PC-3 (cell line): ENCODE results near the gene ADK.

ENCODE experiments used
- EZH2 ChIP-seq: fragments of 300-600 bp; sonication (generic); IDR thresholded peaks from one replicate; pipeline ENCODE4 v1.6.1; 2017; ENCODE audit warnings: antibody characterized with exemption, mild to moderate bottlenecking, low read length; ENCODE audit not compliant: unreplicated experiment
- TF ChIP-seq, protein P1 (sequence below): fragments of 300-600 bp; sonication (generic); conservative IDR thresholded peaks from 2 replicates; pipeline ENCODE4 v1.5.1; 2017; ENCODE audit warnings: antibody characterized with exemption, low read depth, mild to moderate bottlenecking, low read length

DNA sequence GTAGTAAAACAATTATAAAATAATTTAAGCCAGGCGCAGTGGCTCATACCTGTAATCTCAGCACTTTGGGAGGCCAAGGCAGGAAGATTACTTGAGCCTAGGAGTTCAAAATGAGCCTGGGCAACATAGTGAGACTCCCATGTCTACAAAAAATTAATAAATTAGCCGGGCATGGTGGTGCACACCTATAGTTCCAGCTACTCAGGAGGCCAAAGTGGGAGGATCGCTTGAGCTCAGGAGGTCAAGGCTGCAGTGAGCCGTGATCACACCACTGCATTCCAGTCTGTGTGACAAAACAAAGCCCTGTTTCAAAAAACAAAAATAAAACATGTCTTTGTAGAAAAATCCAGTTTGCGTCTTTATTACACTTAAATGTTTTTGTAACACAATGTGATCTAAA lies 533.4 kb downstream of the ADK start:
- TF ChIP-seq EZH2: no peak
- TF ChIP-seq, protein P1, sequence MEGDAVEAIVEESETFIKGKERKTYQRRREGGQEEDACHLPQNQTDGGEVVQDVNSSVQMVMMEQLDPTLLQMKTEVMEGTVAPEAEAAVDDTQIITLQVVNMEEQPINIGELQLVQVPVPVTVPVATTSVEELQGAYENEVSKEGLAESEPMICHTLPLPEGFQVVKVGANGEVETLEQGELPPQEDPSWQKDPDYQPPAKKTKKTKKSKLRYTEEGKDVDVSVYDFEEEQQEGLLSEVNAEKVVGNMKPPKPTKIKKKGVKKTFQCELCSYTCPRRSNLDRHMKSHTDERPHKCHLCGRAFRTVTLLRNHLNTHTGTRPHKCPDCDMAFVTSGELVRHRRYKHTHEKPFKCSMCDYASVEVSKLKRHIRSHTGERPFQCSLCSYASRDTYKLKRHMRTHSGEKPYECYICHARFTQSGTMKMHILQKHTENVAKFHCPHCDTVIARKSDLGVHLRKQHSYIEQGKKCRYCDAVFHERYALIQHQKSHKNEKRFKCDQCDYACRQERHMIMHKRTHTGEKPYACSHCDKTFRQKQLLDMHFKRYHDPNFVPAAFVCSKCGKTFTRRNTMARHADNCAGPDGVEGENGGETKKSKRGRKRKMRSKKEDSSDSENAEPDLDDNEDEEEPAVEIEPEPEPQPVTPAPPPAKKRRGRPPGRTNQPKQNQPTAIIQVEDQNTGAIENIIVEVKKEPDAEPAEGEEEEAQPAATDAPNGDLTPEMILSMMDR: no peak
